HG03432 (cell line): Measurements from ENCODE around the gene GPRASP1.
"Not testable (repeated sequence)": the region's sequence is repeated elsewhere in the genome, so short reads cannot be mapped to it uniquely, and the experiment has no call there.

Experiments used
- ATAC-seq: cut with Tn5 transposase; IDR thresholded peaks from one replicate; pipeline ENCODE4 v1.9.1; 2021; ENCODE audit warnings: mild to moderate bottlenecking, moderate library complexity; ENCODE audit not compliant: unreplicated experiment

Gene GPRASP1

GRCh38 chrX:102651242-102652011, at the start of gene GPRASP1:
Gene GPRASP1 (plus strand): TSS chrX:102651483. CDS start chrX:102653914, 2,431 bp downstream.
- peak; percentile 60 for ATAC-seq

GRCh38 chrX:102604327-102604726, 47.0 kb upstream of the GPRASP1 start:
- no peak for ATAC-seq

- no peak for ATAC-seq
Observed at GRCh38 chrX:102606115-102606514, 45.2 kb upstream of the GPRASP1 start.

GRCh38 chrX:102610905-102611304, 40.4 kb upstream of the GPRASP1 start:
- no peak for ATAC-seq

- ATAC-seq: no peak
Observed at GRCh38 chrX:102624105-102624504, 27.2 kb upstream of the GPRASP1 start.

- ATAC-seq: no peak
Observed at GRCh38 chrX:102627640-102628039, 23.6 kb upstream of the GPRASP1 start.

GRCh38 chrX:102637561-102637960, 13.7 kb upstream of the GPRASP1 start:
- no peak for ATAC-seq

GRCh38 chrX:102650903-102651241, 411 bp upstream of the GPRASP1 start:
- no peak for ATAC-seq

GRCh38 chrX:102652031-102652688, 877 bp downstream of the GPRASP1 start:
- peak; percentile 39 for ATAC-seq

GRCh38 chrX:102654696-102655095, 3.4 kb downstream of the GPRASP1 start:
- ATAC-seq: no peak

GRCh38 chrX:102658556-102658955, 7.3 kb downstream of the GPRASP1 start:
- no peak for ATAC-seq

- ATAC-seq: peak; percentile 100
Observed at GRCh38 chrX:102659790-102660757, 8.8 kb downstream of the GPRASP1 start.

GRCh38 chrX:102663820-102664219, 12.5 kb downstream of the GPRASP1 start:
- not testable (repeated sequence) for ATAC-seq

GRCh38 chrX:102667034-102667433, 15.8 kb downstream of the GPRASP1 start:
- ATAC-seq: not testable (repeated sequence)

GRCh38 chrX:102669526-102669925, 18.2 kb downstream of the GPRASP1 start:
- no peak for ATAC-seq

- no peak for ATAC-seq
Observed at GRCh38 chrX:102672856-102673255, 21.6 kb downstream of the GPRASP1 start.

GRCh38 chrX:102677479-102677878, 26.2 kb downstream of the GPRASP1 start:
- ATAC-seq: not testable (repeated sequence)

GRCh38 chrX:102684772-102685520, 33.7 kb downstream of the GPRASP1 start:
- no peak for ATAC-seq

- no peak for ATAC-seq
Observed at GRCh38 chrX:102694749-102695148, 43.5 kb downstream of the GPRASP1 start.

- no peak for ATAC-seq
Observed at GRCh38 chrX:102696306-102696705, 45.0 kb downstream of the GPRASP1 start.

GRCh38 chrX:102697494-102697893, 46.2 kb downstream of the GPRASP1 start:
- ATAC-seq: no peak
